LHCN-M2 (cell line): Measurements from ENCODE around the gene SLC20A1. TPM values are rescaled to one million over a fixed set of nuclear protein-coding genes. Genes with fewer than 3 reads are reported as not detected.
A peak's percentile ranks its signal among the peaks of the same experiment; 100 is the strongest.

Experiments
- DNase-seq: peaks from one replicate; pipeline ENCODE4 v3.0.0-alpha.2; 2012; ENCODE audit warnings: low read depth
- total RNA-seq: library from RNA; depleted of rRNA; stranded (reverse); fragments of >200 nt; gene quantifications from 2 replicates; pipeline ENCODE4 v1.2.3, GENCODE V29; 2014

The SLC20A1 gene
- total RNA-seq, 1 experiment from 2014 or later: 172 TPM

- no peak for DNase-seq
These were observed 33.7 kb downstream of the SLC20A1 start for GRCh38 chr2:112679484-112679883.

GRCh38 chr2:112680666-112681101 lies 34.9 kb downstream of the SLC20A1 start:
- no peak for DNase-seq

- DNase-seq: no peak
These were observed 36.4 kb downstream of the SLC20A1 start for GRCh38 chr2:112682101-112682500.

GRCh38 chr2:112683550-112684414 lies 38.0 kb downstream of the SLC20A1 start:
- DNase-seq: no peak

- DNase-seq: no peak
These were observed 38.7 kb downstream of the SLC20A1 start for GRCh38 chr2:112684415-112684775.

GRCh38 chr2:112685271-112685884 lies 39.6 kb downstream of the SLC20A1 start:
- no peak for DNase-seq

GRCh38 chr2:112686348-112687217 lies 40.8 kb downstream of the SLC20A1 start:
- no peak for DNase-seq

GRCh38 chr2:112687522-112687921 lies 41.8 kb downstream of the SLC20A1 start:
- no peak for DNase-seq

GRCh38 chr2:112688086-112688880 lies 42.5 kb downstream of the SLC20A1 start:
- DNase-seq: no peak

GRCh38 chr2:112690853-112691401 lies 45.2 kb downstream of the SLC20A1 start:
- peak; percentile 75 for DNase-seq

- DNase-seq: no peak
These were observed 46.1 kb downstream of the SLC20A1 start for GRCh38 chr2:112691881-112692281.

GRCh38 chr2:112692495-112692911 lies 46.8 kb downstream of the SLC20A1 start:
- DNase-seq: peak; percentile 99

- DNase-seq: no peak
These were observed 47.2 kb downstream of the SLC20A1 start for GRCh38 chr2:112692918-112693317.

- no peak for DNase-seq
These were observed 47.9 kb downstream of the SLC20A1 start for GRCh38 chr2:112693596-112693995.

- DNase-seq: no peak
These were observed 48.4 kb downstream of the SLC20A1 start for GRCh38 chr2:112694182-112694581.

- no peak for DNase-seq
These were observed 53.2 kb downstream of the SLC20A1 start for GRCh38 chr2:112698834-112699515.

- no peak for DNase-seq
These were observed 54.4 kb downstream of the SLC20A1 start for GRCh38 chr2:112699984-112700667.

- DNase-seq: no peak
These were observed 55.3 kb downstream of the SLC20A1 start for GRCh38 chr2:112701052-112701451.

- no peak for DNase-seq
These were observed 57.9 kb downstream of the SLC20A1 start for GRCh38 chr2:112703684-112704083.

GRCh38 chr2:112705575-112705974 lies 59.8 kb downstream of the SLC20A1 start:
- DNase-seq: no peak
